GM23338 (cell line): Measurements from ENCODE around the gene TBCD. TPM values are rescaled to one million over a fixed set of nuclear protein-coding genes. Genes with fewer than 3 reads are reported as not detected.

Source experiments
- ATAC-seq: fragments of 200-7000 bp; cut with Tn5 transposase; 3 replicates; pipeline ENCODE4 v1.9.1; 2020
- DNase-seq: peaks from one replicate; pipeline ENCODE4 v3.0.0-alpha.2; 2015; ENCODE audit warnings: low spot score
- H2AFZ ChIP-seq: fragments of 200-600 bp; sonication (generic); 2 replicates; pipeline ENCODE4 v1.8.0; 2016; ENCODE audit warnings: antibody characterized with exemption, mild to moderate bottlenecking, moderate library complexity
- H3F3A ChIP-seq: fragments of 200-600 bp; sonication (generic); replicated peaks from 2 replicates; pipeline ENCODE4 v1.8.0; 2017; ENCODE audit warnings: antibody characterized with exemption, mixed run types, low read depth
- H3K27ac ChIP-seq: fragments of 200-600 bp; sonication (generic); 2 replicates; pipeline ENCODE4 v1.6.1; 2016; ENCODE audit warnings: low read depth
- H3K27me3 ChIP-seq: fragments of 200-600 bp; sonication (generic); 2 replicates; pipeline ENCODE4 v1.8.0; 2016; ENCODE audit warnings: mild to moderate bottlenecking, mixed run types, moderate library complexity; ENCODE audit not compliant: insufficient read depth
- H3K36me3 ChIP-seq: fragments of 200-600 bp; sonication (generic); 2 replicates; pipeline ENCODE4 v1.8.0; 2016; ENCODE audit warnings: mild to moderate bottlenecking; ENCODE audit not compliant: insufficient read depth
- H3K4me1 ChIP-seq: fragments of 200-600 bp; sonication (generic); 2 replicates; pipeline ENCODE4 v1.8.0; 2016; ENCODE audit warnings: mild to moderate bottlenecking, moderate library complexity; ENCODE audit not compliant: insufficient read depth
- H3K4me2 ChIP-seq: fragments of 200-600 bp; sonication (generic); 2 replicates; pipeline ENCODE4 v1.7.1; 2017; ENCODE audit warnings: mixed run types
- H3K4me3 ChIP-seq: fragments of 200-600 bp; sonication (generic); 2 replicates; pipeline ENCODE4 v1.6.1; 2016; ENCODE audit warnings: mixed run types
- H3K79me2 ChIP-seq: fragments of 200-600 bp; sonication (generic); replicated peaks from 2 replicates; pipeline ENCODE4 v1.8.0; 2017; ENCODE audit warnings: mild to moderate bottlenecking; ENCODE audit not compliant: insufficient read depth
- H3K9me2 ChIP-seq: fragments of 200-600 bp; sonication (generic); 2 replicates; pipeline ENCODE4 v1.8.0; 2017; ENCODE audit not compliant: insufficient read depth
- H4K20me1 ChIP-seq: fragments of 200-600 bp; sonication (generic); replicated peaks from 2 replicates; pipeline ENCODE4 v1.8.0; 2017; ENCODE audit warnings: mild to moderate bottlenecking; ENCODE audit not compliant: insufficient read depth
- H3K27ac Mint-ChIP-seq: 2 replicates; pipeline ENCODE4 v1.8.0; 2020; ENCODE audit warnings: inconsistent platforms, mild to moderate bottlenecking, moderate library complexity, mixed read lengths
- H3K27me3 Mint-ChIP-seq: 3 replicates; pipeline ENCODE4 v1.8.0; 2022; ENCODE audit warnings: low read depth, mild to moderate bottlenecking, moderate library complexity, mixed read lengths, inconsistent platforms; ENCODE audit not compliant: insufficient read depth, poor library complexity
- H3K36me3 Mint-ChIP-seq: 3 replicates; pipeline ENCODE4 v1.8.0; 2021; ENCODE audit warnings: low read depth, mild to moderate bottlenecking, inconsistent platforms, moderate library complexity, mixed read lengths
- H3K4me1 Mint-ChIP-seq: 3 replicates; pipeline ENCODE4 v1.8.0; 2020; ENCODE audit warnings: mild to moderate bottlenecking, inconsistent platforms, mixed read lengths
- H3K4me3 Mint-ChIP-seq: 3 replicates; pipeline ENCODE4 v1.8.0; 2021; ENCODE audit warnings: moderate library complexity, mild to moderate bottlenecking, inconsistent platforms, mixed read lengths
- H3K9me3 Mint-ChIP-seq: 3 replicates; pipeline ENCODE4 v1.8.0; 2020; ENCODE audit warnings: moderate library complexity, mild to moderate bottlenecking, inconsistent platforms, mixed read lengths
- CREB1 ChIP-seq: fragments of 250-450 bp; sonication (Bioruptor Pico); IDR thresholded peaks from 2 replicates; pipeline ENCODE4 v1.5.0; 2020; ENCODE audit warnings: low read depth, mild to moderate bottlenecking, moderate library complexity
- EZH2 ChIP-seq: fragments of 200-600 bp; sonication (generic); IDR thresholded peaks from one replicate; pipeline ENCODE4 v1.8.0; 2017; ENCODE audit warnings: antibody characterized with exemption, mild to moderate bottlenecking, low read depth; ENCODE audit not compliant: unreplicated experiment
- EZH2phosphoT487 ChIP-seq: fragments of 200-600 bp; sonication (generic); IDR thresholded peaks from one replicate; pipeline ENCODE4 v1.8.1; 2018; ENCODE audit warnings: antibody characterized with exemption; ENCODE audit not compliant: unreplicated experiment
- JUNB ChIP-seq: IDR thresholded peaks from one replicate; pipeline ENCODE4 v1.6.1; 2016; ENCODE audit warnings: antibody characterized with exemption; ENCODE audit not compliant: unreplicated experiment
- NANOG ChIP-seq: IDR thresholded peaks from 2 replicates; pipeline ENCODE4 v1.6.1; 2016; ENCODE audit warnings: antibody characterized with exemption, borderline replicate concordance
- POLR2AphosphoS5 ChIP-seq: IDR thresholded peaks from 2 replicates; pipeline ENCODE4 v1.6.1; 2016; ENCODE audit warnings: antibody characterized with exemption, low read depth
- STAT1 ChIP-seq: IDR thresholded peaks from one replicate; pipeline ENCODE4 v1.6.1; 2016; ENCODE audit warnings: antibody characterized with exemption; ENCODE audit not compliant: unreplicated experiment
- ZNF114 ChIP-seq: fragments of 250-450 bp; sonication (Bioruptor Pico); IDR thresholded peaks from 2 replicates; pipeline ENCODE4 v1.5.0; 2020; ENCODE audit warnings: mild to moderate bottlenecking, moderate library complexity
- ZNF331 ChIP-seq: fragments of 250-450 bp; sonication (Bioruptor Pico); IDR thresholded peaks from 2 replicates; pipeline ENCODE4 v1.5.0; 2020; ENCODE audit warnings: low read depth, mild to moderate bottlenecking, moderate library complexity
- polyA plus RNA-seq: library from polyadenylated mRNA; unstranded; fragments of >200 nt; fragmentation: Nextera tagmentation; extraction: Ambion mirVana; gene quantifications from 2 replicates; pipeline ENCODE4 v1.2.1, GENCODE V29; 2016
- total RNA-seq: library from RNA; depleted of rRNA; stranded (reverse); fragments of >200 nt; shearing (Covaris generic); gene quantifications from 2 replicates; pipeline ENCODE4 v1.2.3, GENCODE V29; 2014
- TF ChIP-seq, protein P1 (sequence below): IDR thresholded peaks from one replicate; pipeline ENCODE4 v1.6.1; 2018; ENCODE audit warnings: antibody characterized with exemption; ENCODE audit not compliant: unreplicated experiment
- TF ChIP-seq, protein P2 (sequence below), 2 experiments: fragments of 200-600 bp in 1 of 2; sonication (generic) in 1 of 2; conservative IDR thresholded peaks; 2 replicates each; pipeline versions ENCODE4 v1.5.1 to v1.6.1; 2016 to 2017; ENCODE audit warnings: antibody characterized with exemption in 2 of 2, low read depth in 2 of 2, mild to moderate bottlenecking in 2 of 2, moderate library complexity in 1 of 2
- TF ChIP-seq, protein P3 (sequence below): fragments of 250-450 bp; sonication (Bioruptor Pico); IDR thresholded peaks from 2 replicates; pipeline ENCODE4 v1.5.0; 2020; ENCODE audit warnings: mild to moderate bottlenecking, moderate library complexity
- TF ChIP-seq, protein P4 (sequence below): IDR thresholded peaks from 2 replicates; pipeline ENCODE4 v1.6.1; 2016; ENCODE audit warnings: antibody characterized with exemption

Gene TBCD
- total and polyA plus RNA-seq, 2 experiments from 2014 or later: 75.0 to 116 TPM

DNA sequence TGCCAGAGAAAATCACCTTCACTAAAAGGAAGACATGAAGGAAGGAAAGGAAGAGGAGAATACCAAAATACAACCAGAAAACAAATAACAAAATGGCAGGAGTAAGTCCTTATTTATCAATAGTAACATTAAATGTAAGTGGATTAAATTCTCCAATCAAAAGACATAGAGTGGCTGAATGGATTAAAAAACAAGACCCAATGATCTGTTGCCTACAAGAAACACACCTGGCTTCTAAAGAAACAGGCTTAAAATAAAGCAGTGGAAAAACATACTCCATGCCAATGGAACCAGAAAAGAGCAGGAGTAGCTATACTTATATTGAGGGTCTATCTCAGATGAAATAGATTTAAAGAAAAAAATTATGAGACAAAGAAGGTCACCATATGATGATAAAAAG is 241.1 kb downstream of the TBCD start:
- ATAC-seq (no peak), DNase-seq (no peak)
- H3K9me3 Mint-ChIP-seq: peaks cover 16% of the 10 kb centered on the region
- H3K27ac ChIP-seq: no peak overlapping the region
- peaks cover 2% of the 10 kb centered on the region for H3K27me3 Mint-ChIP-seq
- no peak overlapping the region for H3K4me2 ChIP-seq
- no peaks in the 10 kb centered on the region for H3F3A ChIP-seq
- no peak overlapping the region for H3K27ac Mint-ChIP-seq
- no peaks in the 10 kb centered on the region for H3K4me1 ChIP-seq
- H4K20me1 ChIP-seq: no peaks in the 10 kb centered on the region
- H3K4me3 ChIP-seq: no peak overlapping the region
- H2AFZ ChIP-seq: no peak overlapping the region
- H3K36me3 ChIP-seq: no peaks in the 10 kb centered on the region
- TF ChIP-seq, protein P1, sequence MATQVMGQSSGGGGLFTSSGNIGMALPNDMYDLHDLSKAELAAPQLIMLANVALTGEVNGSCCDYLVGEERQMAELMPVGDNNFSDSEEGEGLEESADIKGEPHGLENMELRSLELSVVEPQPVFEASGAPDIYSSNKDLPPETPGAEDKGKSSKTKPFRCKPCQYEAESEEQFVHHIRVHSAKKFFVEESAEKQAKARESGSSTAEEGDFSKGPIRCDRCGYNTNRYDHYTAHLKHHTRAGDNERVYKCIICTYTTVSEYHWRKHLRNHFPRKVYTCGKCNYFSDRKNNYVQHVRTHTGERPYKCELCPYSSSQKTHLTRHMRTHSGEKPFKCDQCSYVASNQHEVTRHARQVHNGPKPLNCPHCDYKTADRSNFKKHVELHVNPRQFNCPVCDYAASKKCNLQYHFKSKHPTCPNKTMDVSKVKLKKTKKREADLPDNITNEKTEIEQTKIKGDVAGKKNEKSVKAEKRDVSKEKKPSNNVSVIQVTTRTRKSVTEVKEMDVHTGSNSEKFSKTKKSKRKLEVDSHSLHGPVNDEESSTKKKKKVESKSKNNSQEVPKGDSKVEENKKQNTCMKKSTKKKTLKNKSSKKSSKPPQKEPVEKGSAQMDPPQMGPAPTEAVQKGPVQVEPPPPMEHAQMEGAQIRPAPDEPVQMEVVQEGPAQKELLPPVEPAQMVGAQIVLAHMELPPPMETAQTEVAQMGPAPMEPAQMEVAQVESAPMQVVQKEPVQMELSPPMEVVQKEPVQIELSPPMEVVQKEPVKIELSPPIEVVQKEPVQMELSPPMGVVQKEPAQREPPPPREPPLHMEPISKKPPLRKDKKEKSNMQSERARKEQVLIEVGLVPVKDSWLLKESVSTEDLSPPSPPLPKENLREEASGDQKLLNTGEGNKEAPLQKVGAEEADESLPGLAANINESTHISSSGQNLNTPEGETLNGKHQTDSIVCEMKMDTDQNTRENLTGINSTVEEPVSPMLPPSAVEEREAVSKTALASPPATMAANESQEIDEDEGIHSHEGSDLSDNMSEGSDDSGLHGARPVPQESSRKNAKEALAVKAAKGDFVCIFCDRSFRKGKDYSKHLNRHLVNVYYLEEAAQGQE: no peak
- no peak for TF ChIP-seq NANOG
- TF ChIP-seq STAT1: no peak
- TF ChIP-seq, protein P2, sequence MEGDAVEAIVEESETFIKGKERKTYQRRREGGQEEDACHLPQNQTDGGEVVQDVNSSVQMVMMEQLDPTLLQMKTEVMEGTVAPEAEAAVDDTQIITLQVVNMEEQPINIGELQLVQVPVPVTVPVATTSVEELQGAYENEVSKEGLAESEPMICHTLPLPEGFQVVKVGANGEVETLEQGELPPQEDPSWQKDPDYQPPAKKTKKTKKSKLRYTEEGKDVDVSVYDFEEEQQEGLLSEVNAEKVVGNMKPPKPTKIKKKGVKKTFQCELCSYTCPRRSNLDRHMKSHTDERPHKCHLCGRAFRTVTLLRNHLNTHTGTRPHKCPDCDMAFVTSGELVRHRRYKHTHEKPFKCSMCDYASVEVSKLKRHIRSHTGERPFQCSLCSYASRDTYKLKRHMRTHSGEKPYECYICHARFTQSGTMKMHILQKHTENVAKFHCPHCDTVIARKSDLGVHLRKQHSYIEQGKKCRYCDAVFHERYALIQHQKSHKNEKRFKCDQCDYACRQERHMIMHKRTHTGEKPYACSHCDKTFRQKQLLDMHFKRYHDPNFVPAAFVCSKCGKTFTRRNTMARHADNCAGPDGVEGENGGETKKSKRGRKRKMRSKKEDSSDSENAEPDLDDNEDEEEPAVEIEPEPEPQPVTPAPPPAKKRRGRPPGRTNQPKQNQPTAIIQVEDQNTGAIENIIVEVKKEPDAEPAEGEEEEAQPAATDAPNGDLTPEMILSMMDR (conservative IDR thresholded peaks at IDR 0.05; ENCODE audit: low read depth in 2 of 2): no peak
- TF ChIP-seq, protein P3, sequence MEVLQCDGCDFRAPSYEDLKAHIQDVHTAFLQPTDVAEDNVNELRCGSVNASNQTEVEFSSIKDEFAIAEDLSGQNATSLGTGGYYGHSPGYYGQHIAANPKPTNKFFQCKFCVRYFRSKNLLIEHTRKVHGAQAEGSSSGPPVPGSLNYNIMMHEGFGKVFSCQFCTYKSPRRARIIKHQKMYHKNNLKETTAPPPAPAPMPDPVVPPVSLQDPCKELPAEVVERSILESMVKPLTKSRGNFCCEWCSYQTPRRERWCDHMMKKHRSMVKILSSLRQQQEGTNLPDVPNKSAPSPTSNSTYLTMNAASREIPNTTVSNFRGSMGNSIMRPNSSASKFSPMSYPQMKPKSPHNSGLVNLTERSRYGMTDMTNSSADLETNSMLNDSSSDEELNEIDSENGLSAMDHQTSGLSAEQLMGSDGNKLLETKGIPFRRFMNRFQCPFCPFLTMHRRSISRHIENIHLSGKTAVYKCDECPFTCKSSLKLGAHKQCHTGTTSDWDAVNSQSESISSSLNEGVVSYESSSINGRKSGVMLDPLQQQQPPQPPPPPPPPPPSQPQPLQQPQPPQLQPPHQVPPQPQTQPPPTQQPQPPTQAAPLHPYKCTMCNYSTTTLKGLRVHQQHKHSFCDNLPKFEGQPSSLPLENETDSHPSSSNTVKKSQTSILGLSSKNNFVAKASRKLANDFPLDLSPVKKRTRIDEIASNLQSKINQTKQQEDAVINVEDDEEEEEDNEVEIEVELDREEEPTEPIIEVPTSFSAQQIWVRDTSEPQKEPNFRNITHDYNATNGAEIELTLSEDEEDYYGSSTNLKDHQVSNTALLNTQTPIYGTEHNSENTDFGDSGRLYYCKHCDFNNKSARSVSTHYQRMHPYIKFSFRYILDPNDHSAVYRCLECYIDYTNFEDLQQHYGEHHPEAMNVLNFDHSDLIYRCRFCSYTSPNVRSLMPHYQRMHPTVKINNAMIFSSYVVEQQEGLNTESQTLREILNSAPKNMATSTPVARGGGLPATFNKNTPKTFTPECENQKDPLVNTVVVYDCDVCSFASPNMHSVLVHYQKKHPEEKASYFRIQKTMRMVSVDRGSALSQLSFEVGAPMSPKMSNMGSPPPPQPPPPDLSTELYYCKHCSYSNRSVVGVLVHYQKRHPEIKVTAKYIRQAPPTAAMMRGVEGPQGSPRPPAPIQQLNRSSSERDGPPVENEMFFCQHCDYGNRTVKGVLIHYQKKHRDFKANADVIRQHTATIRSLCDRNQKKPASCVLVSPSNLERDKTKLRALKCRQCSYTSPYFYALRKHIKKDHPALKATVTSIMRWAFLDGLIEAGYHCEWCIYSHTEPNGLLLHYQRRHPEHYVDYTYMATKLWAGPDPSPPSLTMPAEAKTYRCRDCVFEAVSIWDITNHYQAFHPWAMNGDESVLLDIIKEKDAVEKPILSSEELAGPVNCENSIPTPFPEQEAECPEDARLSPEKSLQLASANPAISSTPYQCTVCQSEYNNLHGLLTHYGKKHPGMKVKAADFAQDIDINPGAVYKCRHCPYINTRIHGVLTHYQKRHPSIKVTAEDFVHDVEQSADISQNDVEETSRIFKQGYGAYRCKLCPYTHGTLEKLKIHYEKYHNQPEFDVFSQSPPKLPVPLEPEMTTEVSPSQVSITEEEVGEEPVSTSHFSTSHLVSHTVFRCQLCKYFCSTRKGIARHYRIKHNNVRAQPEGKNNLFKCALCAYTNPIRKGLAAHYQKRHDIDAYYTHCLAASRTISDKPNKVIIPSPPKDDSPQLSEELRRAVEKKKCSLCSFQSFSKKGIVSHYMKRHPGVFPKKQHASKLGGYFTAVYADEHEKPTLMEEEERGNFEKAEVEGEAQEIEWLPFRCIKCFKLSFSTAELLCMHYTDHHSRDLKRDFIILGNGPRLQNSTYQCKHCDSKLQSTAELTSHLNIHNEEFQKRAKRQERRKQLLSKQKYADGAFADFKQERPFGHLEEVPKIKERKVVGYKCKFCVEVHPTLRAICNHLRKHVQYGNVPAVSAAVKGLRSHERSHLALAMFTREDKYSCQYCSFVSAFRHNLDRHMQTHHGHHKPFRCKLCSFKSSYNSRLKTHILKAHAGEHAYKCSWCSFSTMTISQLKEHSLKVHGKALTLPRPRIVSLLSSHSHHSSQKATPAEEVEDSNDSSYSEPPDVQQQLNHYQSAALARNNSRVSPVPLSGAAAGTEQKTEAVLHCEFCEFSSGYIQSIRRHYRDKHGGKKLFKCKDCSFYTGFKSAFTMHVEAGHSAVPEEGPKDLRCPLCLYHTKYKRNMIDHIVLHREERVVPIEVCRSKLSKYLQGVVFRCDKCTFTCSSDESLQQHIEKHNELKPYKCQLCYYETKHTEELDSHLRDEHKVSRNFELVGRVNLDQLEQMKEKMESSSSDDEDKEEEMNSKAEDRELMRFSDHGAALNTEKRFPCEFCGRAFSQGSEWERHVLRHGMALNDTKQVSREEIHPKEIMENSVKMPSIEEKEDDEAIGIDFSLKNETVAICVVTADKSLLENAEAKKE (CRISPR knock-in tag): no peak
- TF ChIP-seq JUNB: no peak
- TF ChIP-seq ZNF331: no peak
- TF ChIP-seq EZH2phosphoT487: no peak
- no peak for TF ChIP-seq ZNF114 (CRISPR knock-in tag)
- no peak for TF ChIP-seq POLR2AphosphoS5
- TF ChIP-seq CREB1 (CRISPR knock-in tag): no peak
- no peak for TF ChIP-seq EZH2
- TF ChIP-seq, protein P4, sequence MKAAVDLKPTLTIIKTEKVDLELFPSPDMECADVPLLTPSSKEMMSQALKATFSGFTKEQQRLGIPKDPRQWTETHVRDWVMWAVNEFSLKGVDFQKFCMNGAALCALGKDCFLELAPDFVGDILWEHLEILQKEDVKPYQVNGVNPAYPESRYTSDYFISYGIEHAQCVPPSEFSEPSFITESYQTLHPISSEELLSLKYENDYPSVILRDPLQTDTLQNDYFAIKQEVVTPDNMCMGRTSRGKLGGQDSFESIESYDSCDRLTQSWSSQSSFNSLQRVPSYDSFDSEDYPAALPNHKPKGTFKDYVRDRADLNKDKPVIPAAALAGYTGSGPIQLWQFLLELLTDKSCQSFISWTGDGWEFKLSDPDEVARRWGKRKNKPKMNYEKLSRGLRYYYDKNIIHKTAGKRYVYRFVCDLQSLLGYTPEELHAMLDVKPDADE: no peak
- peaks cover 2% of the 10 kb centered on the region; the same call in 2 of the 3 replicates for H3K4me1 Mint-ChIP-seq
- no peak overlapping the region for H3K4me3 Mint-ChIP-seq
- H3K27me3 ChIP-seq: no peaks in the 10 kb centered on the region
- H3K36me3 Mint-ChIP-seq: peaks cover 7% of the 10 kb centered on the region; the same call in 1 of the 3 replicates
- no peaks in the 10 kb centered on the region for H3K9me2 ChIP-seq
- no peaks in the 10 kb centered on the region for H3K79me2 ChIP-seq
